ENCODE measurements around the gene SGTA.
"Not testable (repeated sequence)": the region's sequence is repeated elsewhere in the genome, so short reads cannot be mapped to it uniquely, and the experiment has no call there.

The SGTA gene

GRCh38 chr19:2820112-2820702 lies 37.1 kb upstream of the SGTA start:
- peak overlapping the region; percentile 78 for H2AFZ ChIP-seq (ENCODE audit: low read length)
- H3K9me2 ChIP-seq (replicated peaks; ENCODE audit: insufficient read depth, low read length): no peaks in the 10 kb centered on the region
- H3K4me1 ChIP-seq (ENCODE audit: low read length): no peaks in the 10 kb centered on the region
- H3K4me2 ChIP-seq (ENCODE audit: low read depth, low read length): peak overlapping the region; percentile 91
- no peaks in the 10 kb centered on the region for H3K9me3 ChIP-seq (replicated peaks; ENCODE audit: insufficient read depth, low read length)
- H3K27ac ChIP-seq (ENCODE audit: low read length): no peak overlapping the region
- H3F3A ChIP-seq (ENCODE audit: insufficient read depth, low read length): no peaks in the 10 kb centered on the region
- no peaks in the 10 kb centered on the region for H3K27me3 ChIP-seq (replicated peaks; ENCODE audit: insufficient read depth, low read length)
- H4K20me1 ChIP-seq (ENCODE audit: insufficient read depth, low read length): no peaks in the 10 kb centered on the region
- TF ChIP-seq EZH2phosphoT487 (IDR thresholded peaks at IDR 0.05; ENCODE audit: low read length) (no peak), CTCF (IDR thresholded peaks at IDR 0.05; ENCODE audit: low read length) (no peak)
- H3K4me3 ChIP-seq (ENCODE audit: low read length): peak overlapping the region; percentile 69
- 0 out of 2 replicates have a peak, but pooled peaks cover 4% of the 10 kb centered on the region for H3K79me2 ChIP-seq (ENCODE audit: low read length)
- H3K36me3 ChIP-seq (replicated peaks; ENCODE audit: insufficient read depth, low read length): no peaks in the 10 kb centered on the region
- no peak for DNase-seq
- peak overlapping the region; percentile 63; the same call in 1 of the 2 replicates for H3K9ac ChIP-seq (ENCODE audit: low read length)

GRCh38 chr19:2819540-2820111 lies 36.6 kb upstream of the SGTA start, which contains the start of gene ZNF554:
Gene ZNF554, plus strand, starts transcription at chr19:2819868. Its CDS starts 204 bp downstream, at chr19:2820072.
- H3F3A ChIP-seq (ENCODE audit: insufficient read depth, low read length): no peaks in the 10 kb centered on the region
- no peaks in the 10 kb centered on the region for H3K36me3 ChIP-seq (replicated peaks; ENCODE audit: insufficient read depth, low read length)
- H3K9ac ChIP-seq (ENCODE audit: low read length): peak within 1 kb of the TSS; percentile 63; the same call in 1 of the 2 replicates
- no peaks in the 10 kb centered on the region for H4K20me1 ChIP-seq (ENCODE audit: insufficient read depth, low read length)
- peak within 1 kb of the TSS; percentile 69 for H3K4me3 ChIP-seq (ENCODE audit: low read length)
- H3K79me2 ChIP-seq (ENCODE audit: low read length): 0 out of 2 replicates have a peak, but pooled peaks cover 4% of the 10 kb centered on the region
- H3K4me1 ChIP-seq (ENCODE audit: low read length): no peaks in the 10 kb centered on the region
- no peak for TF ChIP-seq EZH2 (optimal IDR thresholded peaks at IDR 0.05; ENCODE audit: low read depth, low read length)
- TF ChIP-seq CTCF (IDR thresholded peaks at IDR 0.05; ENCODE audit: low read length): peak; percentile 94
- TF ChIP-seq EZH2phosphoT487 (IDR thresholded peaks at IDR 0.05; ENCODE audit: low read length): no peak
- no peak within 1 kb of the TSS for H3K27ac ChIP-seq (ENCODE audit: low read length)
- H3K27me3 ChIP-seq (replicated peaks; ENCODE audit: insufficient read depth, low read length): no peaks in the 10 kb centered on the region
- peak within 1 kb of the TSS; percentile 91 for H3K4me2 ChIP-seq (ENCODE audit: low read depth, low read length)
- H3K9me3 ChIP-seq (replicated peaks; ENCODE audit: insufficient read depth, low read length): no peaks in the 10 kb centered on the region
- peak; percentile 99 for DNase-seq
- H3K9me2 ChIP-seq (replicated peaks; ENCODE audit: insufficient read depth, low read length): no peaks in the 10 kb centered on the region
- peak within 1 kb of the TSS; percentile 78 for H2AFZ ChIP-seq (ENCODE audit: low read length)

DNA sequence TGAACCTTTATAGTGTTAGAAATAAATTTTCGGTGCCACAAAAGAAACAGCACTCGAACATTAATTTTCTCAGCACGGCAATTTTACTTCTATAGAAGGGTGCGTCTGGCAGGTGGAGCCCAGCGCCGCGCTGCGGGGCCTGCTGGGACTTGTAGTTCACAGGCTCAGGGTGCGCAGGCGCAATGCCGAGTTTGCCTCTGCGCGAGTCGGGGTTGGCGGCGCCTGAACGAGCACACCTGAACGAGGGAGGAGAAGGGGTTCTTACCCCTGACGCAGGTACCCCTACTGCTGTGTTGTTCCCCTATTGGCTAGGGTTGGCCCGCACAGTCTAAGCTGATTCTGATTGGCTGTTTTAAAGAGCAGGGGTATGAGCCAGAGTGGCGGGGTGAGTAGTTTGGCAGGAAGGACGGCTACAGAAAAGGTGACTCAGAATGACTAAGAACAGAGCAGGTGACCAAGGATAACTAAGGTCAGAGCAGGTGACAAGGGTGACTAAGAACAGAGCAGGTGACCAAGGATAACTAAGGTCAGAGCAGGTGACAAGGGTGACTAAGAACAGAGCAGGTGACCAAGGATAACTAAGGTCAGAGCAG lies 34.3 kb upstream of the SGTA start:
- H3K4me3 ChIP-seq (ENCODE audit: low read length); H3K27me3 ChIP-seq (replicated peaks; ENCODE audit: insufficient read depth, low read length); H3F3A ChIP-seq (ENCODE audit: insufficient read depth, low read length); H3K4me2 ChIP-seq (ENCODE audit: low read depth, low read length); H3K9ac ChIP-seq (ENCODE audit: low read length); H3K36me3 ChIP-seq (replicated peaks; ENCODE audit: insufficient read depth, low read length); H4K20me1 ChIP-seq (ENCODE audit: insufficient read depth, low read length); H3K9me3 ChIP-seq (replicated peaks; ENCODE audit: insufficient read depth, low read length); H2AFZ ChIP-seq (ENCODE audit: low read length); H3K27ac ChIP-seq (ENCODE audit: low read length); H3K9me2 ChIP-seq (replicated peaks; ENCODE audit: insufficient read depth, low read length); H3K79me2 ChIP-seq (ENCODE audit: low read length); H3K4me1 ChIP-seq (ENCODE audit: low read length); DNase-seq: not testable (repeated sequence)

- Histone ChIP-seq H3K4me1 (ENCODE audit: low read length) (no peaks in the 10 kb centered on the region), H3F3A (ENCODE audit: insufficient read depth, low read length) (no peaks in the 10 kb centered on the region), H3K27ac (ENCODE audit: low read length) (no peak overlapping the region), H3K27me3 (replicated peaks; ENCODE audit: insufficient read depth, low read length) (no peaks in the 10 kb centered on the region), H3K36me3 (replicated peaks; ENCODE audit: insufficient read depth, low read length) (no peaks in the 10 kb centered on the region), H3K4me2 (ENCODE audit: low read depth, low read length) (no peak overlapping the region), H4K20me1 (ENCODE audit: insufficient read depth, low read length) (no peaks in the 10 kb centered on the region), H2AFZ (ENCODE audit: low read length) (no peak overlapping the region), H3K79me2 (ENCODE audit: low read length) (0 out of 2 replicates have a peak, but pooled peaks cover 4% of the 10 kb centered on the region), H3K9ac (ENCODE audit: low read length) (no peak overlapping the region), H3K9me3 (replicated peaks; ENCODE audit: insufficient read depth, low read length) (no peaks in the 10 kb centered on the region), H3K4me3 (ENCODE audit: low read length) (no peak overlapping the region), H3K9me2 (replicated peaks; ENCODE audit: insufficient read depth, low read length) (no peaks in the 10 kb centered on the region)
- TF ChIP-seq EZH2phosphoT487 (IDR thresholded peaks at IDR 0.05; ENCODE audit: low read length) (no peak), CTCF (IDR thresholded peaks at IDR 0.05; ENCODE audit: low read length) (no peak), EZH2 (optimal IDR thresholded peaks at IDR 0.05; ENCODE audit: low read depth, low read length) (no peak)
- DNase-seq: no peak
Measured at GRCh38 chr19:2816641-2817040, 33.6 kb upstream of the SGTA start.
